OCI-LY3 (cell line): ENCODE data around the gene DDB1.

Source experiments
- CTCF ChIP-seq: fragments of 200-600, 300-600 bp; sonication (generic); IDR thresholded peaks from 2 replicates; pipeline ENCODE4 v1.5.1; 2014; ENCODE audit warnings: antibody characterized with exemption, low read length, low read depth
- EZH2phosphoT487 ChIP-seq: fragments of 200-600 bp; shearing (Covaris generic); IDR thresholded peaks from 2 replicates; pipeline ENCODE4 v1.6.1; 2018; ENCODE audit warnings: antibody characterized with exemption, mixed run types, low read depth

- TF ChIP-seq CTCF, result no peak
- TF ChIP-seq EZH2phosphoT487, result no peak
Measured at GRCh38 chr11:61265357-61265756, 67.5 kb downstream of the DDB1 start.
